IgD-negative memory B cell (primary cell): ENCODE measurements around the gene DMGDH. TPM values are rescaled to one million over a fixed set of nuclear protein-coding genes. Genes with fewer than 3 reads are reported as not detected.

Source experiments
- H3K27ac Mint-ChIP-seq, 3 donors: one replicate each; pipeline ENCODE4 v1.8.0; 2020 to 2022; ENCODE audit warnings: mild to moderate bottlenecking in 3 of 3, mixed read lengths in 3 of 3, moderate library complexity in 1 of 3
- H3K27me3 Mint-ChIP-seq: one replicate; pipeline ENCODE4 v1.8.0; 2021; ENCODE audit warnings: mixed read lengths
- H3K36me3 Mint-ChIP-seq: one replicate; pipeline ENCODE4 v1.8.0; 2020; ENCODE audit warnings: mild to moderate bottlenecking, mixed read lengths
- H3K4me1 Mint-ChIP-seq, 3 donors: one replicate each; pipeline ENCODE4 v1.8.0; 2020 to 2022; ENCODE audit warnings: mixed read lengths in 3 of 3, mild to moderate bottlenecking in 1 of 3
- H3K4me3 Mint-ChIP-seq, 4 donors: one replicate each; pipeline ENCODE4 v1.8.0; 2020 to 2022; ENCODE audit warnings: mild to moderate bottlenecking in 4 of 4, mixed read lengths in 4 of 4, moderate library complexity in 3 of 4
- H3K9me3 Mint-ChIP-seq, 3 donors: one replicate each; pipeline ENCODE4 v1.8.0; 2020 to 2021; ENCODE audit warnings: mixed read lengths in 3 of 3, mild to moderate bottlenecking in 1 of 3
- polyA plus RNA-seq: library from polyadenylated mRNA; unstranded; fragments of 300-500 nt; fragmentation: Illumina TruSeq; gene quantifications from one replicate; pipeline ENCODE4 v1.2.3, GENCODE V29; 2021

The DMGDH gene
- polyA plus RNA-seq, 1 donor from 2014 or later, result 0.70 TPM

GRCh38 chr5:79080804-79081203 lies 11.3 kb upstream of the DMGDH start:
- H3K4me1 Mint-ChIP-seq, result no peaks in the 10 kb centered on the region
- peaks cover 2% of the 10 kb centered on the region for H3K36me3 Mint-ChIP-seq
- peaks cover 3% of the 10 kb centered on the region for H3K27me3 Mint-ChIP-seq
- no peak overlapping the region for H3K27ac Mint-ChIP-seq
- H3K9me3 Mint-ChIP-seq, result no peaks in the 10 kb centered on the region
- no peak overlapping the region for H3K4me3 Mint-ChIP-seq

GRCh38 chr5:79077680-79078365 lies 8.3 kb upstream of the DMGDH start:
- Mint-ChIP-seq H3K36me3 (peaks cover 2% of the 10 kb centered on the region), H3K27me3 (peaks cover 5% of the 10 kb centered on the region), H3K27ac (peak overlapping the region in 1 of 3 donors; percentile 5), H3K4me1 (no peaks in the 10 kb centered on the region), H3K9me3 (no peaks in the 10 kb centered on the region), H3K4me3 (no peak overlapping the region)

DNA sequence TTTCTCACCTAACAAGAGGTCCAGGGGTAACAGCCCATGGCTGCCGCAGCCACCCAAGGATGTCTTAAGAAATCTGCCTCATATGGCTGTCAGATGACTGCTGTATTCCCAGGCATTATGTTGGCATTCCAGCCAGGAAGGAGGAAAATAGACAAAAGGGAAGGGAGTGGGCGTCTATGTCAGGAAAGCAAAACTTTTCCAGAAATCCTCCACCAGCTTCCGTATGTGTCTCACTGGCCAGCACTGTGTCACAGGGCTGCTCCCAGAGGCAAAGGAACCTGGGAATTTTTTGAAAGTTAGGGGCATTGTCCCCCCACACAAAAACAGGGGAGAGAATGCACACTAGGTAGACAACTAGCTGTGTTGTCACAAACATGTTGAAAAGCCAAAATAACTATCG lies 7.3 kb upstream of the DMGDH start:
- Mint-ChIP-seq H3K27ac (no peak overlapping the region), H3K27me3 (peaks cover 7% of the 10 kb centered on the region), H3K4me3 (no peak overlapping the region), H3K36me3 (peaks cover 2% of the 10 kb centered on the region), H3K9me3 (peaks cover 0 to under 1% (median 0%) of the 10 kb centered on the region in 3 donors), H3K4me1 (no peaks in the 10 kb centered on the region)

DNA sequence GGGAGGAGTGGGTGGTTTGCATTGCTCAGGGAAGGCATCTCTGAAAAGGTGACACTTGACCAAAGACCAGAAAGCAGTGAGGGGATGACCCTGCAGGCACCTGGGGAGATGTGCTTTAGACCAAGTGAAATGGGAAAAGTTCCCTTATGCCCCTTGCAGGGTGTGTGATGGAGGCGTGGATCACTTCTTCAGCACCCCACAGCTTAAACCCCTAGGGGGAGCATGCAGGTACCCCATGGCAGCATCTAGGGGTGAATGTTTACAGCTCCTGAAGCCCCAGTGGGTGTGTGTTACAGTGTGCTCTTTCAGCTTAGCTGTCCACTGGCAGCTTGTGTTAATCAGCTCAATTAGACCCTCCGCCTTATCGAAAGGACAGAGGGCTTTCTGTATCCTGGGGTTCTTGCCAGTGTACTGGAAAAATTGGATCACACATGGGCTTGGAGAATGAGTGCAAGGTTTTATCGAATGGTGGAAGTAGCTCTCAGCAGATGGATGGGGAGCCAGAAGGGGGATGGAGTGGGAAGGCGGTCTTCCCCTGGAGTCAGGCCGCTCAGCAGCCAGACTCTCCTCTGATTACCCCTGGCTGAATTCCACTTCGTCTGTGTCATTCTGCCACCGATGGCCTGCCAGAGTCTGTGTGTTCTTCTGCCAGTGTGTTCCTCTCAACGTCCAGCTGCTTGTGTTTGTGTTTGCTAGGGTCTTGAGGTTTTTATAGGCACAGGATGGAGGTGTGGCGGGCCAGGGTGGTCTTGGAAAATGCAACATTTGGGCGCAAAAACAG lies 6.4 kb upstream of the DMGDH start:
- Mint-ChIP-seq H3K9me3 (peaks cover 0 to 2% (median 0%) of the 10 kb centered on the region in 3 donors), H3K36me3 (no peaks in the 10 kb centered on the region), H3K4me3 (no peak overlapping the region), H3K27ac (no peak overlapping the region), H3K4me1 (no peaks in the 10 kb centered on the region), H3K27me3 (peaks cover 7% of the 10 kb centered on the region)

DNA sequence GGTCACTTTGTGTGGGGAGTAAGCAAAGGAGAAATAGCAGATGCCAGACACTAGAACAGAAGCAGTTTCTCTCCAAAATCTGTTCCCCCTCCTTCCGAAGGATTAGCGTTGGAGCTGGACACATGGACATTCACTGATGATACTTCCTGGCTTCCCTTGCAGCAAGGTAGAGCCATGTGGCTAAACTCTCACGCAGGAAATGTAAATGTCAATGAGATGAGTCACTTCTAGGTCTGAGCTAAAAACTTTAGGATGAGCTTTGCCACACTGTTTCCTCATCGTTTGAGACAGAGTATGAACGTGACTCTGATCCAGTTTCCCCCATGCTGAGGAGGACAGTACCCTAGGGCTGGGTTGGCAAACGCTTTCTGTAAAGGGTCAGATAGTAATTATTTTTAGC lies 5.2 kb upstream of the DMGDH start:
- no peak overlapping the region for H3K27ac Mint-ChIP-seq

DNA sequence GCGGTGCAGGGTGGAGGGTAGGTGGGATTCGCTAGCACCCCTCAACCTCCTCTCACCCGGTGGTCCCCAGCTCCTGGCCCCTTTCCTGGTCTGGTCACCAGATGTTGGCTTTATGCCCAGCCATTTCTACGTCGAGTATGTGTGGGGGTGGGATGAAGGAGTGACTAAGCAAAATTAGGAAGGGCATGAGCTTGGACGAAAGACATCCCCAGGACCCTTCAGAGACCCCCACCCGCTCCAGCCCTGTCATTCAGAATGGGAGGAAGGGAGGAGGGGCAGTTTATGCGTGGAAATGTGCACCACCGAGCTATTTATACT lies 835 bp upstream of the DMGDH start:
- Mint-ChIP-seq H3K27ac (no peak overlapping the region), H3K9me3 (peaks cover 5 to 6% (median 5%) of the 10 kb centered on the region in 3 donors), H3K4me1 (no peaks in the 10 kb centered on the region), H3K36me3 (no peaks in the 10 kb centered on the region), H3K4me3 (no peak overlapping the region), H3K27me3 (peaks cover 20% of the 10 kb centered on the region)

More for the DNA sequence above, 5.2 kb upstream of the DMGDH start:
- Mint-ChIP-seq H3K36me3 (no peaks in the 10 kb centered on the region), H3K4me1 (no peaks in the 10 kb centered on the region), H3K4me3 (no peak overlapping the region), H3K9me3 (peaks cover 0 to 2% (median 0%) of the 10 kb centered on the region in 3 donors), H3K27me3 (peaks cover 11% of the 10 kb centered on the region)

GRCh38 chr5:79062436-79062835 lies 7.0 kb downstream of the DMGDH start:
- Mint-ChIP-seq H3K27me3 (peaks cover 6% of the 10 kb centered on the region), H3K9me3 (peaks cover 0 to 2% (median 0%) of the 10 kb centered on the region in 3 donors), H3K36me3 (no peaks in the 10 kb centered on the region), H3K4me3 (no peak overlapping the region), H3K27ac (no peak overlapping the region), H3K4me1 (peaks cover 0 to 2% (median 0%) of the 10 kb centered on the region in 3 donors)

- H3K27ac Mint-ChIP-seq, result no peak overlapping the region
- H3K4me1 Mint-ChIP-seq, result peaks cover 0 to 2% (median 0%) of the 10 kb centered on the region in 3 donors
- no peaks in the 10 kb centered on the region for H3K36me3 Mint-ChIP-seq
- H3K27me3 Mint-ChIP-seq, result peaks cover 4% of the 10 kb centered on the region
- H3K9me3 Mint-ChIP-seq, result peaks cover 0 to 2% (median 0%) of the 10 kb centered on the region in 3 donors
- no peak overlapping the region for H3K4me3 Mint-ChIP-seq
Measured at GRCh38 chr5:79059674-79060073, 9.8 kb downstream of the DMGDH start.

DNA sequence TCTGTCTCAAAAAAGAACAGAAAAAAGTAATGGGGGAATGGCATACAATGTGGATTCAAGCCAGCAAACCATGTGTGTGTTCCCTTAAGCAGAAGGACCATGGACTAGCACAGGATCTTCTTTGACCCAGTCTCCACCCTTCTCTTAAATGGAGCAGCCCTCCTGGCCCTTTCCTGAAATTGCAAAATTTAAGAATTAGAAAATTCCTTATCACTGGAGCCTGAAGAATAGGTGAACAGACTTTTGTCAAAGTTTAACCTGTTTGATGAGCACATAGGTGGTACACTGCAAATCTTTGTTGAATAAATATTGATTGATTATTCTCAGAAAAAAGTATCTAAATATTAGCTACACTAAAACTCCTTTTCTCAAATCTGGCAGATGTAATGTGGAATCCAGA lies 12.6 kb downstream of the DMGDH start:
- Mint-ChIP-seq H3K27ac (no peak overlapping the region), H3K4me3 (no peak overlapping the region), H3K4me1 (peaks cover 0 to 2% (median 0%) of the 10 kb centered on the region in 3 donors), H3K36me3 (no peaks in the 10 kb centered on the region), H3K9me3 (peaks cover 0 to 9% (median 4%) of the 10 kb centered on the region in 3 donors), H3K27me3 (peaks cover 4% of the 10 kb centered on the region)

GRCh38 chr5:79055017-79055416 lies 14.5 kb downstream of the DMGDH start:
- peaks cover 0 to under 1% (median 0%) of the 10 kb centered on the region in 3 donors for H3K4me1 Mint-ChIP-seq
- no peak overlapping the region for H3K27ac Mint-ChIP-seq

DNA sequence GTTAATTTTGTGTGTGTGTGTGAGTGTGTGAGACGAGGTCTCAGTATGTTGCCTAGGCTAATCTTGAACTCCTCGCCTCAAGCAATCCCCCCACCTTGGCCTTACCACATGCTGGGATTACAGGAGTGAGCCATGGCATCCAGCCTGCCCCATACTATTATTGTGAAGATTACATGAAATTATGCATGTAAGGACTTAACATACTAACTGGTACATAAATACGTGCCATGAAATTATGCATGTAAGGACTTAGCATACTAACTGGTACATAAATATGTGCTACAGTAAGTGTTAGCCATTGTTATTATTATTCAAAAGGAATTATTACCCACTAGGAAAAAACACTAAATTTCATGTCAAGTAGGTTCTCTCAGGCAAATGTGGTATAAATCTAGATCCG lies 16.2 kb downstream of the DMGDH start:
- Mint-ChIP-seq H3K4me3 (no peak overlapping the region), H3K27ac (no peak overlapping the region), H3K36me3 (no peaks in the 10 kb centered on the region), H3K27me3 (peaks cover 4% of the 10 kb centered on the region), H3K9me3 (peaks cover 2 to 11% (median 2%) of the 10 kb centered on the region in 3 donors), H3K4me1 (no peaks in the 10 kb centered on the region)

More at GRCh38 chr5:79055017-79055416, 14.5 kb downstream of the DMGDH start:
- peaks cover 4% of the 10 kb centered on the region for H3K27me3 Mint-ChIP-seq
- H3K9me3 Mint-ChIP-seq, result peaks cover 2 to 11% (median 2%) of the 10 kb centered on the region in 3 donors
- peak overlapping the region in 1 of 4 donors; percentile 7 for H3K4me3 Mint-ChIP-seq
- no peaks in the 10 kb centered on the region for H3K36me3 Mint-ChIP-seq

DNA sequence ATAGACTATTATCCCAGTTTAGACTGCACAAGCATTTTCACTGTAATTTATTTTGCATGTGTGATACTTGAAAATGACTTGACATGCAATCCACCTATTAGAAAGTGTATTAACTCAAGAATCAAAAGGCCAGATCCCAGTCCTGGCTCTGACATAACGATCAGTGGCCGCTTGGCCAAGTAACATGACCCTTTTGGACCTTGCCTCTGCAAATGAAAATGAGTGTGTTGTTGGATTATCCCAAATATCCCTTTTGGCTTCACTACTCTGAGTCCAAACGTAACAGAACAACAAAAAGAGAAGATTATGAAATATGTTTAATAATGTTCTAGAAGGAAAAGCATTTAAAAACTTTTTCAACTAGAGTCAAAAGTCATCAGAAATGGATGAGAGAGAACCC lies 19.0 kb downstream of the DMGDH start:
- H3K4me3 Mint-ChIP-seq, result peak overlapping the region in 1 of 4 donors; percentile 14
- no peak overlapping the region for H3K27ac Mint-ChIP-seq
- peaks cover 8% of the 10 kb centered on the region for H3K27me3 Mint-ChIP-seq
- H3K9me3 Mint-ChIP-seq, result peaks cover 2 to 11% (median 2%) of the 10 kb centered on the region in 3 donors
- H3K36me3 Mint-ChIP-seq, result no peaks in the 10 kb centered on the region
- H3K4me1 Mint-ChIP-seq, result no peaks in the 10 kb centered on the region

GRCh38 chr5:79048437-79048836 lies 21.0 kb downstream of the DMGDH start:
- H3K9me3 Mint-ChIP-seq, result peaks cover 2 to 11% (median 2%) of the 10 kb centered on the region in 3 donors
- no peak overlapping the region for H3K27ac Mint-ChIP-seq
- H3K4me3 Mint-ChIP-seq, result no peak overlapping the region
- H3K27me3 Mint-ChIP-seq, result peaks cover 6% of the 10 kb centered on the region
- no peaks in the 10 kb centered on the region for H3K4me1 Mint-ChIP-seq
- H3K36me3 Mint-ChIP-seq, result no peaks in the 10 kb centered on the region

GRCh38 chr5:79047199-79047598 lies 22.3 kb downstream of the DMGDH start:
- Mint-ChIP-seq H3K27ac (no peak overlapping the region), H3K9me3 (peaks cover 2 to 6% (median 2%) of the 10 kb centered on the region in 3 donors), H3K4me1 (no peaks in the 10 kb centered on the region), H3K4me3 (no peak overlapping the region), H3K27me3 (peaks cover 6% of the 10 kb centered on the region), H3K36me3 (no peaks in the 10 kb centered on the region)

GRCh38 chr5:79042188-79042587 lies 27.3 kb downstream of the DMGDH start:
- Mint-ChIP-seq H3K4me3 (no peak overlapping the region), H3K9me3 (peaks cover 0 to 1% (median 0%) of the 10 kb centered on the region in 3 donors), H3K27me3 (peaks cover 3% of the 10 kb centered on the region), H3K36me3 (no peaks in the 10 kb centered on the region), H3K27ac (no peak overlapping the region), H3K4me1 (no peaks in the 10 kb centered on the region)
